Ramos (cell line): ENCODE measurements around the gene SBNO1.
"Not testable (repeated sequence)": the region's sequence is repeated elsewhere in the genome, so short reads cannot be mapped to it uniquely, and the experiment has no call there.

Source experiments
- in situ Hi-C: fragments of 300-500 bp; cut with MboI; formaldehyde crosslinking; loops from one replicate; pipeline ENCODE4 v1.14.3; 2022; ENCODE audit warnings: low sequenced_read_pairs; ENCODE audit not compliant: unreplicated experiment

SBNO1 gene

DNA sequence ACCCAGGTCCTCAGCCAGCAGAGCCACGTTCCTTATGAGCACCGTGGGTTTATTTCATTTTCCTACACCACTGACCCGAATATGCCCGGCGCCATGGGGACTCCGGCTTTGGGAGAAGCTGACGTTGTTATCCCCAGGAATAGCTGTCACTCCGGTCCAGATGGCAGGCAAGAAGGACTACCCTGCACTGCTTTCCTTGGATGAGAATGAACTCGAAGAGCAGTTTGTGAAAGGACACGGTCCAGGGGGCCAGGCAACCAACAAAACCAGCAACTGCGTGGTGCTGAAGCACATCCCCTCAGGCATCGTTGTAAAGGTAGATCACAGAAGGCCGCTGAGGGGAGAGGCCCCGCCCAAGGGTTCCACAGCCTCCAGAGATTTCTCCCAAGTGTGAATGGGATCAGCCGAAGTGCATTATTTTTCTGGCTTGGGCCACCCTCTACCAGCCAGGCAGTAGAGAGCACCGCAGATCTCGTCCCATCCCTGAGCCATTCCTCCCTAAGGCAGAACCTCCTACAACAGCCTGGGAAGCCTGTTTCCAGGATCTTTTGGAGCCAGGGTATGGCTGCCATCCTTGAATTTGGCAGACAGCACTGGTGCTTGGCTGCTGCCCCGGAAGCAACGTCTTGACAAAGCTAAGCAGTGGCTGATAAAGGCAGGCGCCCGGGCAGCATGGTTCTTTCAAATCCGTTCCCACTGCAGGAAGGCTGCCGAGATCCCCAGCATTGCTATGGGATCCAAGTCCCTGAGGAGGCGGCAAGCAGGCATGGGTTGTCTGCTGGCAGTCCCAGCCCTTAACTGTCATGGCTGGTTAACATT, 110.8 kb downstream of the SBNO1 start:
- in situ Hi-C loops, result no loop called here

DNA sequence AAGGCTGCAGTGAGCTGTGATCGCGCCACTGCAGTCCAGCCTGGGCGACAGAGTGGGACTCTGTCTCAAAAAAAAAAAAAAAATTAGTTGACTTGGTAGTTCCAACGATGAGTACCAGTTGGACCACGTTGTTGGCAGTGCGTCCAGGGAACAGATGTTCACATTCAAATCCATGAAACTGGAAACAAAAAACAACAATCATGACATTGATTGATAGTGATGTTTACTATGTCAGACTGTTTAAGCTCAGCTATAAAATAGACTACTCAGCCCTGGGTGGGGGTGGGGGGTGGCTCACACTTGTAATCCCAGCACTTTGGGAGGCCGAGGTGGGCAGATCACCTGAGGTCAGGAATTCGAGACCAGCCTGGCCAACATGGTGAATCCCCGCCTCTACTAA, 112.3 kb downstream of the SBNO1 start:
- in situ Hi-C loops, result not testable (repeated sequence)

- in situ Hi-C loops, result no loop called here
Measured at GRCh38 chr12:123251403-123252076, 113.1 kb downstream of the SBNO1 start.

GRCh38 chr12:123250471-123251383, 113.9 kb downstream of the SBNO1 start:
- in situ Hi-C loops, result no loop called here

- in situ Hi-C loops, result loop anchor here (25.0 kb wide), 1 partner anchor 387 kb away; no protein-coding TSS in a partner anchor
Measured at GRCh38 chr12:123248996-123249741, 115.5 kb downstream of the SBNO1 start.

DNA sequence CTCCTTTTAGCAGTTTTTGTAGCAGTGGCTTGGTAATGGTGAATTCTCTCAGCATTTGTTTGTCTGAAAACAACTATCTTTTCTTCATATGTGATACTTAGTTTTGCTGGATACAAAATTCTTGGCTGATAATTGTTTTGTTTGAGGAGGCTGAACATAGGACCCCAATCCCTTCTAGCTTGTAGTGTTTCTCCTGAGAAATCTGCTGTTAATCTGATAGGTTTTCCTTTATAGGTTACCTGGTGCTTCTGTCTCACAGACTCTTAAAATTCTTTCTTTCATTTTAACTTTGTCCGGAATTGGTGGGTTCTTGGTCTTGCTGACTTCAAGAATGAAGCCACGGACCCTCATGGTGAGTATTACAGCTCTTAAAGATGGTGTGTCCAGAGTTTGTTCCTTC, 116.5 kb downstream of the SBNO1 start:
- in situ Hi-C loops, result loop anchor here (25.0 kb wide), 1 partner anchor 386 kb away; no protein-coding TSS in a partner anchor

- in situ Hi-C loops, result loop anchor here (25.0 kb wide), 1 partner anchor 383 kb away; no protein-coding TSS in a partner anchor
Measured at GRCh38 chr12:123245678-123246077, 119.0 kb downstream of the SBNO1 start.

DNA sequence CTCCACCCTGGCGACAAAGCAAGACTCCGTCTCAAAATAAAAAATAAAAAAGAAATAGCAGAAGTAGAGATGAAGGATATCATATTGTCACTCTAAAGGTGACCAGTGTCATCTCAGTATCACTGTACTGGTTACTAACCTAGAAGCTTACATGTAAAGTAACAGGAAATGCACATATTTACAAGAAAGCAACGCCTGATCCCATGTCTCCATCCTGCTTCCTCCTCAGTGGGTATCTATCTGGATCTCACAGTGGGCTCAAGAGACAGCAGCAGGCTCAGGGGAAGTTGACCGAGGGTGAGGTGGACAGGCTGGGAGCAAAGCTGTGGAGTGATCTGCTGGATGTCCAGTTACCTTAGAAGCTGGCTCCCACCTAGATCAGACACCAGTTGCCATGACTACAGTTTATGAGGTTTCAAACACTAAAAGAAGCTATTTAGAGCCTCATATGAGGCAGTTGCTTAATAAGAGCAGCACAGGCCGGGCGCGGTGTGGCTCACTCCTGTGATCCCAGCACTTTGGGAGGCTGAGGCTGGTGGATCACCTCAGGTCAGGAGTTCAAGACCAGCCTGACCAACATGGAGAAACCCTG, 120.9 kb downstream of the SBNO1 start:
- in situ Hi-C loops, result loop anchor here (25.0 kb wide), 1 partner anchor 381 kb away; no protein-coding TSS in a partner anchor

DNA sequence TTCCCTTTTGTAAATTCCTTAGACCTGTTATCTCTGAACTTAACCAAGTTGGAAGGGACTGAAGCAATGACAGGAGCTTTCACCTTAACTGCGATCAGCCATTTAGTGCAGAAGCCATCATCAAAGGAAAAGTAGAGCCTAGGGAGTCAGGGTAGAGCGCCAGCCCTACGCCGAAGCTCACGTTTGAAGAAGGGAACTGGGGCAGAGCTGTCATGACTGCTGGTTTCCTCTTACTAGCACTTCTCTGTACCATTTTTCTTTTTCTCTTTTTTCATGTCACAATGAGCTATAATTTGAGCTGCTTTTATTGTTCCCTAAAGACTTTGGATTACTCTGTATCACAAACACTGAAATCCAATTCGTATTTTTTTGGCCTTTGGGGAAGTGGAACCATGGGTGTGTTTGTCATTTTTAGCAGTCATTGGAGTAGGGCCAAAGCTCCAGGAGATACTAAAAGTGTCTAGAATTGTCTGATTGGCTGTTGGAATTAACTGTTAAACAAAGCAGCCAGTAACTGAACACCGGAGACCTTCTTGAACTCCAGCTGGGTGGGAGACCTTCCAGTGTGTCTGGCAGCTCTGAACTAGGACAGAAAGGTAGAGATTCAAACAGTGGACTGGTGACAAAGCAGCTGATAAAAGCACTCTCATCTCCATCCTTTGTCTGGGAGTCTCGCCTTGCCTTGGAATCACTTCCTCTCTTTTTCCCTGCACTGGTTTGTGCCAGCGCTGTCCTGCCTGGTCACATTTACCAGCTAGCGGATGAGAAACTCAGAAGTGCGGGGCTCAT, 122.3 kb downstream of the SBNO1 start:
- in situ Hi-C loops, result loop anchor here (25.0 kb wide), 1 partner anchor 380 kb away; no protein-coding TSS in a partner anchor
